Stimulated activated naive CD4-positive, alpha-beta T cell treated with Interleukin-2 at 50 U/mL for 16 hours (primary cell): ENCODE measurements around the gene POLR2E.
A peak's percentile ranks its signal among the peaks of the same experiment; 100 is the strongest.
"Not testable (repeated sequence)": the region's sequence is repeated elsewhere in the genome, so short reads cannot be mapped to it uniquely, and the experiment has no call there.

Source experiments
- DNase-seq: peaks from one replicate; lab custom pipeline; 2025; lab: John Stamatoyannopoulos, UW

POLR2E gene

GRCh38 chr19:1094978-1095701 is at the start of gene POLR2E:
POLR2E (minus strand) TSS chr19:1095375; CDS start chr19:1095315, 60 bp downstream.
- DNase-seq: peak; percentile 93

GRCh38 chr19:1144741-1145140 is 49.6 kb upstream of the POLR2E start:
- DNase-seq: no peak

GRCh38 chr19:1143828-1144399 is 48.7 kb upstream of the POLR2E start:
- no peak for DNase-seq

DNA sequence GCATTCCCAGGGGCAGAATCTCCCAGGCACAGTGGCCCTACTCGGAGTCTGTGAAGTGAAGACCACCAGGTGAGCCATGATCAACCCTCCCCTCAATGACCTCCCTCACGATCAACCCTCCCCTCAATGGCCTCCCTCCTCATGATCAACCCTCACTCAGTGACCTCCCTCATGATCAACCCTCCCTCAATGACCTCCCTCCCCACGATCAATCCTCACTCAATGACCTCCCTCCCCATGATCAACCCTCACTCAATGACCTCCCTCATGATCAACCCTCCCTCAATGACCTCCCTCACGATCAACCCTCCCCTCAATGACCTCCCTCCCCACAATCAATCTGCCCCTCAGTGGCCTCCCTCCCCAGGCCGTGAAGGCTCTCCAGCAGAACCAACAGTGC is 46.8 kb upstream of the POLR2E start:
- DNase-seq: no peak

- DNase-seq: no peak
These were observed 45.3 kb upstream of the POLR2E start for GRCh38 chr19:1140272-1141027.

DNA sequence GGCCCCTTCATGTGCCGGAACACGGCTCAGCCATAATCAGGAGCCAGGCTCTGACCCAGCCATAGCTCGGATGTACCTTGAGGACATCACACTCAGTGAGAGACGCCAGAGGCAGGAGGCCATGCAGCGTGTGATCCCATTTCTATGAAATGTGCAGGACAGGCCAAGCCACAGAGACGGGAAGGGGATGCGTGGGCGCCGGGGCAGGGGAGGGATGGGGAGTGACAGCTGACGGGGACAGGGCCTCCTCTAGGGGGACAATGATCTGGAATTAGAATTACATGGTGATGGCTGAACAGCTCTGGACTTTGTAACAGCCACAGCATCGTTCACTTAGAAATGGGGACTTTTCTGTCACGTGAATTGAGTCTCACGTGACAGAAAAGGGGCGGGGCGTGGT is 44.0 kb upstream of the POLR2E start:
- no peak for DNase-seq

- no peak for DNase-seq
These were observed 42.9 kb upstream of the POLR2E start for GRCh38 chr19:1138121-1138520.

DNA sequence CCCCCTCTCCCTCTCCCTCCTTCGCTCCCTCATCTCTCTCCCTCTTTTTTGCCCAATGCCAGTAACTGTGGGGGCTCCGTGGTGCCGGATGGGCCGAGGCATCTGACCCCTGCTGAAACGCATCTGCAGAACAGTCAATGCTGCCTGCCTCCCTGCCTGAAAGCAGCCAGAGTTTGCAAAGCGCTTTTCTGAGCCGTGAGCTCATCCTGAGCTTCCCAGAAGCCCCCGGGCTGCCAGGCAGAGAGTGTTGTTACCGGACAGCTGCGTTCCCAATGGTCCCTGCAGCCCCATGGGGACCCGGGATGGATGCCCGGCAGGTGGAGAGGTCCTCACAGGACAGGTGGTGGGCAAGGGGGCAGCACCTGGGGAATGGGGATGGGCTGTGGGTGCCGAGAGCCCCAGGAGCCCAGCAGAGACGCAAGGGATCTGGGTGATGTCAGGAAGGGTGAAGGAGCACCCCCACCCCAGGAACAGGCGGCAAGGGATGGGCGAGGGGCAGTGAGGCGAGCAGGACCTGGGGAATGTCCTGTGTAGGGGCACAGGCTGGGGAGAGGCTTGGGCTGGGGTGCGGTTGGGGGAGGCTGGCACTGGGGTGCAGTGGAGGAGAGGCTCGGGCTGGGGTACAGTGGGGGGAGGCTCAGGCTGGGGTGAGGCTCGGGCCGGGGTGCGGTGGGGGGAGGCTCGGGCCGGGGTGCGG is 41.6 kb upstream of the POLR2E start:
- DNase-seq: no peak

- no peak for DNase-seq
These were observed 41.0 kb upstream of the POLR2E start for GRCh38 chr19:1136201-1136600.

DNA sequence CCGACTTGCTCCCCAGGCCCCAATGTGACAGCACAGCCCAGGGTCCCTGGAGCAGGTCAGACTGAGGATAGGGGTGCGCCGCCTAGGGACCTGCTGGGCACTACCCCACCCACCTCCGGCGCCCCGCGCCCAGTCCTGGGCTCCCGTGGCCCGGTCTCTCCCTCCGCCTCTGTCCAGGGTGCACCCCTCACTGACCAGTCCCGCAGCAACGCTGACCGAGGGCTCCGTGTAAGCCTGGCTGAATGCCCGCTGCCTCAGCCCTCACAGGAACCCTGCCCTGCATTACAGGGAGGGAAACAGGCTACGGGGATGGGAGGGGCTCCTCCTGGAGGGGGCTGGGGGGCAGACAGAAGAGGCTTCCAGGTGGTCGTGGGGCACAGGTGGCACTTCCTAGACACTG is 40.3 kb upstream of the POLR2E start:
- no peak for DNase-seq

DNA sequence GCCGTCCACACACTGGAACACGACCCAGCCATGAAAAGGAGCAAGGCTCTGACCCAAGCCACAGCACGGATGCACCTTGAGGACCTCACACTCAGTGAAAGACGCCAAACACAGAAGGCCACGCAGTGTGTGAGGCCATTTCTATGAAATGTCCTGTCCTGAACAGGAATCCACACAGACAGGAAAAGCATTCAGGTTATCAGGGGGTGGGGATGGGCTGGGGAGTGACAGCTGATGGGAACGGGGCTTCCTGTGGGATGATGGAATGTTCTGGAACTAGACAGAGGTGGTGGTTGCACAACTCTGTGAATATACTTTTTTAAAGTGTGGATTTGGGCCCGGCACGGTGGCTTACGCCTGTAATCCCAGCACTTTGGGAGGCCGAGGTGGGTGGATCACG is 39.3 kb upstream of the POLR2E start:
- DNase-seq: no peak

- peak; percentile 90 for DNase-seq
These were observed 38.3 kb upstream of the POLR2E start for GRCh38 chr19:1133471-1133929.

GRCh38 chr19:1132552-1133383 is 37.6 kb upstream of the POLR2E start:
- DNase-seq: peak; percentile 38

DNA sequence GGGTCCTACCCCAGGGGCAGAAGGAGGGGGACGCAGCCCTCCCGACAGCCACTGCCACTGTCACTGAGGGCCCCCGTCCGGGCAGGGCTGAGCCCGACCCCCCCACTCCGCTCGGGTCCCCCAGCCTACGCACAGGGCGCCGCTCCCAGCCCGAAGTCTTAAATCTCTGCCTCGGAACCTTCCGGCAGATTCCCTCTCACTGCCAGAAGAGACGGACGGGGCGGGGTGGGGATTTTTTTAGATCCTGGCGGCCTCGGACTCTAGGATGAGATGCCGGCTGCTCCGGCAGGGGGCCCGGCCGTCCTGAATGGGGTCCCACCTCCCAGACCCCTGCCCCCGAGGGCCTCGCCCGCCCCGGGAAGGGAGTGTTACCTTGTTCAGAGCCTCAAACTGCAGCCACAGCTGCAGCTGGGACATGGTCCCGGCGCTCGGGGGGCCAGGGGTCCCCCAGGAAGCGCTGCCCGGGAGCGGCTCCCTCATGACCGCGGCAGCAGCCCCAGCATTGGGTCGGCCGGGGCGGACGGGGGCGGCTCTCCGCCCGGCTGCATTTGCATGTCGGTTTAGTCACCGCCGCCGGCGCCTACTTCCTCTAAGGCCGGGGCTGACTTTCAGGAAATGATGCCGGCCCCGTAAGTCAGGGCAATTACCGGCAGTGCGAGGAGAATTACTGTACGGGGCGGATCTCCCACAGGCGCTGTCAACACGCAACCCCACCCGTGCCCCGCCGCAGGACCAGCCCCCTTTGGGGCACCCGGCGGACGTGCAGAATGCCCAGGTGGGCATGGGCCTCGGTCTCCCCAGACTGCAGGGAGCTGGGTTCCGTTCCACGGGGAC is 36.8 kb upstream of the POLR2E start:
- peak; percentile 91 for DNase-seq

DNA sequence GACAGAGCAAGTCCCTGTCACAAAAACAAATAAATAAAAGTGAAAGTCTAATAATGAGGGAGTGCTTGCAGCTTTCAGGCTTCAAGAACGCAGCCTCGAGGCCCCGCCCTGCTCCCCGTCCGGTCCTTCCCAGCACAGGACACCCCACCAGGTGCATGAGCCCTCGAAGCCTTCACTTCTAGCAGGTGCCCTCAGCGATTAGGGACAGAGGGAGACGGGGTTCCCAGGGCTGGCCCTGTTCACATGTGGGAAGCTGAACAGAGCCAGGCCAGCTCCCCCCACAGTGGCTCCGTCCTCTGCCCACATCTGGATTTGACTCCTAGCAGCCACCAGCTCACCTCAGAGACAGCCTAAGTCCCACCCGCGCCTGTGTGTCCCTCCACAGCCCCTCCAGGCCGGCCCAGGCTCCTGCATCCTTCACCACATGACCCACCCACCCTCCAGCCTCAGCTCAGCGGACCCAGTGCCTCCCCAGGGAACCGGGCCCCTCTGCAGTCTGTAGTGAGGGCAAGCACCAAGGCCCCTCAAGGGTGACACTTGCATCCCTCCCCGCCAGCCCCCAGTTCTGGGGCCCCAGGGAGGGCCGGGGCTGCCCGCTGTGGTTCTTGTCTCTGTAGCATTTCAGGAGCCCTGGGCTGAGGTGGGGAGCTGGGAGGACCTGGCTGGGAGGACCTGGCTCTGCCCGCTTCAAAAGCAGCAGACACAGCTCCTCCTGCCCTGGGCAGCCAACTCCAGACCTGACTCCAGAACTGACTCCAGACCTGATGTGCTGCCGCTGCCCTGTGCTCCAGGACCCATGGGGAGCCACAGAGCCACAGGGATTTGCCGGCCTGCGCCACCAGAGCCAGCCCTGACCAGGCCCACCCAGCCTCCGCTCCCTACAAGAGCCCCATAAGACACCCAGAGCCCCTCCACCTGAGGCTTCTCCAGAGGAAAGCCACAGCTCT is 35.9 kb upstream of the POLR2E start:
- DNase-seq: peak; percentile 60

DNA sequence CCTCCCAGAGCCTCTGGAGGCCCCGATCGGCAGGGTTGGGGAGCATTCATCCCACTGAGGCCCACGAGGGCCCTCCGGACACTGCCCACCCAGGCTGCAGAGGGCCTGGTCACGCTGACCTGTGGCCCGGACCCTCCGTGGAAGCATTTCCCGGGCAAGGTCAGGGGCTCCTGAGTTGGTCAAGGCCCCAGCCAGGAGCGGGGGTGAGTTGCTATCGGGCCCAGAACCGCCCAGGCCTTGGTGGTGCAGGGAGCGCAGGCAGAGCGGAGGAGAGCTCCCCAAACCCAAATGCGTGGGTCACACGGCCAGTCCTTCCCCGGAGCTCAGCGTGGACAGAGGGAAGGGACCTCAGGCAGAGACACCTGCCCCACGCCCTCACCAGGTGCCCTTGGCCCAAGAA is 34.4 kb upstream of the POLR2E start:
- DNase-seq: no peak

DNA sequence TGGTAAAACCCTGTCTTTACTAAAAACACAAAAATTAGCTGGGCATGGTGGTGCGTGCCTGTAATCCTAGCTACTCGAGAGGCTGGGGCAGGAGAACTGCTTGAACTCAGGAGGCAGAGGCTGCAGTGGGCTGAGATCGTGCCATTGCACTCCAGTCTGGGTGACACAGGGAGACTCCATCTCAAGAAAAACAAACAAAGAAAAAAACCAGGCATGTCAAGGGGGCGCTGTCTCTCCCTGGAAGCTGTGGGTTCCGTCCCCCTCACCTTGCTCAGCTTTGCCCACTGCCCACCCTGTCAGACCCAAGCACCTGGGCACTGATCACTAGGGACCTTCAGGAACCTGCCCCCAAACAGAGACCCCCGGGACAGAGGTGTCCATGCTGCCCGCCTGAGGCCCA is 33.9 kb upstream of the POLR2E start:
- not testable (repeated sequence) for DNase-seq

DNA sequence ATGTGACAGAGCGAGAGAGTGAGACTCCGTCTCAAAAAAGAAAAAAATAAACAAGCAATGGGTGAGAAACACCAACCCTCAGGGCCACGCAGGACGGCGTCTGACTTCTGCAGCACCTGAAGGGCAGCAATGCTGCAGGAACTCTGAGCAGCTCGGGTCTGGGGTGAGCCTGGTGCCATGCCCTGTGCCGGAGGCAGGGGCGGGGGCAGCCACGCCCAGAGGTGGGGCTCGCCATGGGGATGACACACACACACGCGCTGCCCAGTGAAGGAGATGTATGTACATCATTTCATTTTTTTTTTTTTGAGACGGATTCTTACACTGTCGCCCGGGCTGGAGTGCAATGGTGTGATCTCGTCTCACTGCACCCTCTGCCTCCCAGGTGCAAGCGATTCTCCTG is 32.9 kb upstream of the POLR2E start:
- no peak for DNase-seq

DNA sequence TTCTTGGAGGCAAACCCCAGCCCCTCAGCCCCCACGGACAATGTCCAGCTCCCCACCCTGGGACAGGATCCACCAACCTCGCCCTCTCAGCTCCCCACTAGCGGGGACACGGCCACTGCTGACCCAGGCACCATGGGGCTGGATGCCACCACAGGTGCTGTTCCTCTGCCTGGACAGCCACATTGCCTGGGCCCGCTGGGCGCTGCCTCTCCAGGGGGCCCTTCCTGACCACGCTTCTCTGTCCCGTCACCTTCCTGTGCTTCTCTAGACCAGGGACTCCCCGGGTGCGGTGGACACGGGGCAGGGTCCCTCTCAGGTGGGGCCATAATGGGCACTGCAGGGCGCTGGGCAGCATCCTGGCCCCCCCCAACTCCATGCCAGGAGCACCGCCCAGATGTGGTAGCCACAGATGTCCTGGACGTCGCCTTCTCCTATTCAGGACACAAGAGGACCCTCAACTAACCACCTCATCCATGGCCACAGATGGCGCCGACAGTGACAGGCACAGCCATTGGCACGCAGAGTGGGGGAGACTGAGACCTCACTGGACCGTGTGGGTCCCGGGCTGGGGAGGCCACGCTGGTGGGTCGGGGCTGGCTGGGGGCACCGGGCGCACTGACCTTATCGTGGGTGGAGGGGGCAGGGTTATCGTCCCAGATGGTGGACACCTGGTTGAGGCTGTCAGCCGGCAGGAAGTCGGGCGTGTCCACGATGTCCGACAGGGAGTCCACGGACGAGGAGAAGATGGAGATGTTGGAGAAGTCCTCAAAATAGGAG is 32.0 kb upstream of the POLR2E start:
- DNase-seq: no peak
